HepG2 (cell line): Measurements from ENCODE around the gene RPS2. TPM values are rescaled to one million over a fixed set of nuclear protein-coding genes. Genes with fewer than 3 reads are reported as not detected.

Experiments used
- GTF3A ChIP-seq: sonication (generic); formaldehyde crosslinking; conservative IDR thresholded peaks from 2 replicates; pipeline ENCODE4 v1.4.0; 2020; ENCODE audit warnings: mild to moderate bottlenecking, missing genetic modification reagents
- NKX3-1 ChIP-seq: sonication (generic); formaldehyde crosslinking; IDR thresholded peaks from 2 replicates; pipeline ENCODE4 v1.5.0; 2020; ENCODE audit warnings: missing genetic modification reagents
- PCBP1 ChIP-seq: fragments of 200-400 bp; formaldehyde crosslinking; IDR thresholded peaks from 2 replicates; pipeline ENCODE4 v1.6.1; 2017; ENCODE audit warnings: mild to moderate bottlenecking, low read depth, low read length, borderline replicate concordance
- PHF20 ChIP-seq: sonication (generic); formaldehyde crosslinking; IDR thresholded peaks from 2 replicates; pipeline ENCODE4 v1.5.0; 2020; ENCODE audit warnings: mild to moderate bottlenecking, missing genetic modification reagents
- SNAPC4 ChIP-seq: sonication (generic); formaldehyde crosslinking; IDR thresholded peaks from 2 replicates; pipeline ENCODE4 v1.4.0; 2020; ENCODE audit warnings: mild to moderate bottlenecking, missing genetic modification reagents
- SRSF4 ChIP-seq: fragments of 200-400 bp; formaldehyde crosslinking; IDR thresholded peaks from one replicate; pipeline ENCODE4 v1.6.1; 2018; ENCODE audit warnings: mild to moderate bottlenecking, low read depth, low read length, moderate library complexity; ENCODE audit not compliant: poor library complexity, severe bottlenecking
- ZBTB39 ChIP-seq: sonication (generic); formaldehyde crosslinking; IDR thresholded peaks from 2 replicates; pipeline ENCODE4 v1.5.0; 2020; ENCODE audit warnings: missing genetic modification reagents
- ZFP36 ChIP-seq: fragments of 150-350 bp; IDR thresholded peaks from 2 replicates; pipeline ENCODE4 v1.6.1; 2018; ENCODE audit warnings: borderline replicate concordance, low read length, low read depth; ENCODE audit not compliant: partially characterized antibody
- ZHX2 ChIP-seq, 2 experiments: sonication (generic) in 1 of 2; formaldehyde crosslinking in 1 of 2; IDR thresholded peaks; 2 replicates each; pipeline versions ENCODE4 v1.6.1 to v1.9.0; 2014 to 2022; ENCODE audit warnings: antibody characterized with exemption in 1 of 2, borderline replicate concordance in 1 of 2, inconsistent platforms in 1 of 2, low read depth in 1 of 2, missing genetic modification reagents in 1 of 2
- ZMYM3 ChIP-seq: sonication (generic); formaldehyde crosslinking; IDR thresholded peaks from 2 replicates; pipeline ENCODE4 v1.5.1; 2020; ENCODE audit warnings: mild to moderate bottlenecking, missing genetic modification reagents
- ZNF20 ChIP-seq: sonication (generic); formaldehyde crosslinking; IDR thresholded peaks from 2 replicates; pipeline ENCODE4 v1.4.0; 2020; ENCODE audit warnings: mild to moderate bottlenecking, moderate library complexity, missing genetic modification reagents
- ZNF510 ChIP-seq: sonication (generic); formaldehyde crosslinking; IDR thresholded peaks from 2 replicates; pipeline ENCODE4 v1.4.0; 2020; ENCODE audit warnings: low read depth, mild to moderate bottlenecking, missing genetic modification reagents
- ZNF563 ChIP-seq: sonication (generic); formaldehyde crosslinking; IDR thresholded peaks from 2 replicates; pipeline ENCODE4 v1.8.0; 2022; ENCODE audit warnings: mild to moderate bottlenecking, moderate library complexity, missing genetic modification reagents
- polyA plus RNA-seq, 8 experiments: library from polyadenylated mRNA; depleted of rRNA in 3 of 8; stranded (reverse) in 7 of 8; unstranded in 1 of 8; fragments of >200 nt; fragmentation: Illumina TruSeq in 4 of 8; extraction: Trizol in 4 of 8; gene quantifications; 2 replicates each; pipeline versions ENCODE4 v1.2.1 to v1.2.3, GENCODE V29; 2011 to 2016; ENCODE audit warnings: low read depth in 4 of 8, missing spikeins in 1 of 8, mixed read lengths in 1 of 8; ENCODE audit not compliant: insufficient read depth in 1 of 8
- total RNA-seq, 5 experiments: library from RNA; depleted of rRNA; stranded (reverse); fragments of >200 nt; fragmentation: Illumina TruSeq; extraction: Trizol; gene quantifications; 2 replicates each; pipeline ENCODE4 v1.2.3, GENCODE V29; 2016; ENCODE audit warnings: low read depth in 1 of 5
- TF ChIP-seq, protein P1 (sequence below): conservative IDR thresholded peaks from 2 replicates; pipeline ENCODE4 v1.6.1; 2018; ENCODE audit warnings: missing genetic modification reagents

The RPS2 gene
- total and polyA plus RNA-seq, 2 of the 13 experiments (the other 11 are each of a cell fraction or from before 2014, with no cell fraction given), result 1,908 to 4,514 TPM

GRCh38 chr16:1958715-1959268, 5.8 kb downstream of the RPS2 start (continued):
- TF ChIP-seq ZHX2 (IDR thresholded peaks at IDR 0.05; ENCODE audit: low read depth), result no peak
- no peak for TF ChIP-seq ZHX2 (CRISPR knock-in tag; IDR thresholded peaks at IDR 0.05; ENCODE audit: borderline replicate concordance)
- TF ChIP-seq NKX3-1 (CRISPR knock-in tag), result 0 out of 2 replicates have a peak, but pooled peaks have one; percentile 10
- no peak for TF ChIP-seq SRSF4
- no peak for TF ChIP-seq ZNF563 (CRISPR knock-in tag)
- no peak for TF ChIP-seq ZBTB39 (CRISPR knock-in tag)
- TF ChIP-seq GTF3A (CRISPR knock-in tag), result no peak
- no peak for TF ChIP-seq SNAPC4 (CRISPR knock-in tag)
- no peak for TF ChIP-seq ZNF20 (CRISPR knock-in tag)
- TF ChIP-seq, protein P1, sequence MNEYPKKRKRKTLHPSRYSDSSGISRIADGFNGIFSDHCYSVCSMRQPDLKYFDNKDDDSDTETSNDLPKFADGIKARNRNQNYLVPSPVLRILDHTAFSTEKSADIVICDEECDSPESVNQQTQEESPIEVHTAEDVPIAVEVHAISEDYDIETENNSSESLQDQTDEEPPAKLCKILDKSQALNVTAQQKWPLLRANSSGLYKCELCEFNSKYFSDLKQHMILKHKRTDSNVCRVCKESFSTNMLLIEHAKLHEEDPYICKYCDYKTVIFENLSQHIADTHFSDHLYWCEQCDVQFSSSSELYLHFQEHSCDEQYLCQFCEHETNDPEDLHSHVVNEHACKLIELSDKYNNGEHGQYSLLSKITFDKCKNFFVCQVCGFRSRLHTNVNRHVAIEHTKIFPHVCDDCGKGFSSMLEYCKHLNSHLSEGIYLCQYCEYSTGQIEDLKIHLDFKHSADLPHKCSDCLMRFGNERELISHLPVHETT (CRISPR knock-in tag), result no peak
- peak; percentile 85 for TF ChIP-seq ZMYM3
- TF ChIP-seq ZNF510 (CRISPR knock-in tag), result no peak
- TF ChIP-seq PCBP1, result no peak
- TF ChIP-seq PHF20, result no peak
- TF ChIP-seq ZFP36, result peak; percentile 84
